Esophagus squamous epithelium (tissue), 5 donors: Measurements from ENCODE around the gene RNF215. TPM values are rescaled to one million over a fixed set of nuclear protein-coding genes. Genes with fewer than 3 reads are reported as not detected.

Source experiments
- DNase-seq: peaks from one replicate; lab custom pipeline; 2025; lab: John Stamatoyannopoulos, UW
- H3K27ac ChIP-seq, 4 donors: fragments of 200-600 bp; sonication (generic); one replicate each; pipeline ENCODE4 v1.5.1; 2016 to 2019; ENCODE audit warnings: mild to moderate bottlenecking in 1 of 4
- H3K27me3 ChIP-seq, 4 donors: fragments of 200-600 bp; sonication (generic); 1 replicate in 3 of 4; 2 replicates in 1 of 4; pipeline versions ENCODE4 v1.5.1 to v1.6.0; 2017 to 2021; ENCODE audit warnings: antibody characterized with exemption in 1 of 4
- H3K36me3 ChIP-seq, 3 donors: fragments of 200-600 bp; sonication (generic); one replicate each; pipeline ENCODE4 v1.5.1; 2016 to 2019
- H3K4me1 ChIP-seq, 3 donors: fragments of 200-600 bp; sonication (generic); one replicate each; pipeline ENCODE4 v1.5.1; 2017 to 2019
- H3K4me3 ChIP-seq, 4 donors: fragments of 200-600 bp; sonication (generic); 1 replicate in 3 of 4; 2 replicates in 1 of 4; pipeline ENCODE4 v1.5.1; 2016 to 2019; ENCODE audit warnings: mild to moderate bottlenecking in 2 of 4, moderate library complexity in 1 of 4
- H3K9me3 ChIP-seq, 3 donors: fragments of 200-600 bp; sonication (generic); one replicate each; pipeline ENCODE4 v1.5.1; 2016 to 2019
- POLR2A ChIP-seq, 4 donors: fragments of 450-650 bp; IDR thresholded peaks; one replicate each; pipeline ENCODE4 v1.6.1; 2017; ENCODE audit warnings: antibody characterized with exemption in 4 of 4, mild to moderate bottlenecking in 4 of 4, moderate library complexity in 3 of 4
- WGBS, 2 donors: methylation state at CpG; one replicate each; pipeline ENCODE4 v1.1.5; 2018; 5-methylcytosine and 5-hydroxymethylcytosine counted together
- intact Hi-C: fragments of 100-400 bp; cut with DNase I; formaldehyde crosslinking; loops from one replicate; pipeline ENCODE4 v1.15.0; 2022
- total RNA-seq, 4 donors: library from RNA; depleted of rRNA; stranded (reverse); fragments of >200 nt; gene quantifications; one replicate each; pipeline ENCODE4 v1.1.0, GENCODE V29; 2016
- TF ChIP-seq, protein P1 (sequence below), 6 experiments: fragments of 450-650 bp in 4 of 6; fragments of 200-600 bp in 2 of 6; sonication (generic) in 2 of 6; IDR thresholded peaks; one replicate each; pipeline ENCODE4 v1.5.1; 2016 to 2019; ENCODE audit warnings: antibody characterized with exemption in 6 of 6, mild to moderate bottlenecking in 4 of 6, moderate library complexity in 4 of 6
- donor health status: DM: yes; HTN: yes; CAD: no.

The RNF215 gene
- total RNA-seq, 4 donors from 2014 or later = 2.3 to 8.4 (median 3.9) TPM

DNA sequence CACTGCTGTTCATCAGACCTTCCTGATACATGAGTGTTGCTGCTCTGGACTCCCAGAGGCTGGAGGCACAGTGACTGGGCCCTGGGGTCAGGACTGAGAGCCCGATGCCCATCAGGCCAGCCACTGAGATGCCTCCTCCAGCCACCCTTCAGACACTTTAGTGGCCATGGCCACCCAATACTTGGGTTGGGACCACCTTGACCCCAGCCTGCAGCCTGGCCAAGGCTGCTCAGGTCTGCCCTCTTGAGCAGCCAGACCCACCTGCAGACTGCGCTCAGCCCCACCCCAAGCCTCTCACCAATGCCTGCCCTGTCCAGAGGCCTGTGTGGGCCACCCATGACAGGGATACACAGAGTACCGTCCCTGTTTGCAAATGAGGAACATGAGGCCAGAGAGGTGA, 4.2 kb downstream of the RNF215 start:
- TF ChIP-seq, protein P1, sequence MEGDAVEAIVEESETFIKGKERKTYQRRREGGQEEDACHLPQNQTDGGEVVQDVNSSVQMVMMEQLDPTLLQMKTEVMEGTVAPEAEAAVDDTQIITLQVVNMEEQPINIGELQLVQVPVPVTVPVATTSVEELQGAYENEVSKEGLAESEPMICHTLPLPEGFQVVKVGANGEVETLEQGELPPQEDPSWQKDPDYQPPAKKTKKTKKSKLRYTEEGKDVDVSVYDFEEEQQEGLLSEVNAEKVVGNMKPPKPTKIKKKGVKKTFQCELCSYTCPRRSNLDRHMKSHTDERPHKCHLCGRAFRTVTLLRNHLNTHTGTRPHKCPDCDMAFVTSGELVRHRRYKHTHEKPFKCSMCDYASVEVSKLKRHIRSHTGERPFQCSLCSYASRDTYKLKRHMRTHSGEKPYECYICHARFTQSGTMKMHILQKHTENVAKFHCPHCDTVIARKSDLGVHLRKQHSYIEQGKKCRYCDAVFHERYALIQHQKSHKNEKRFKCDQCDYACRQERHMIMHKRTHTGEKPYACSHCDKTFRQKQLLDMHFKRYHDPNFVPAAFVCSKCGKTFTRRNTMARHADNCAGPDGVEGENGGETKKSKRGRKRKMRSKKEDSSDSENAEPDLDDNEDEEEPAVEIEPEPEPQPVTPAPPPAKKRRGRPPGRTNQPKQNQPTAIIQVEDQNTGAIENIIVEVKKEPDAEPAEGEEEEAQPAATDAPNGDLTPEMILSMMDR (IDR thresholded peaks at IDR 0.05) = no peak
- TF ChIP-seq POLR2A (IDR thresholded peaks at IDR 0.05) = no peak
- no peak overlapping the region for H3K27ac ChIP-seq
- H3K36me3 ChIP-seq = peaks cover 0 to 56% (median 0%) of the 10 kb centered on the region in 3 donors
- WGBS, 2 donors = 42% methylated on average over 2 of the region's 3 CpGs; no CpG with 5 or more reads in 1 of the 2 donors
- intact Hi-C loops = loop anchor here (10.0 kb wide), 1 partner anchor 278 kb away; no protein-coding TSS in a partner anchor
- H3K9me3 ChIP-seq = no peaks in the 10 kb centered on the region
- DNase-seq = no peak
- peaks cover 12 to 19% (median 12%) of the 10 kb centered on the region in 3 donors for H3K4me1 ChIP-seq
- H3K27me3 ChIP-seq = no peaks in the 10 kb centered on the region
- H3K4me3 ChIP-seq = no peak overlapping the region

DNA sequence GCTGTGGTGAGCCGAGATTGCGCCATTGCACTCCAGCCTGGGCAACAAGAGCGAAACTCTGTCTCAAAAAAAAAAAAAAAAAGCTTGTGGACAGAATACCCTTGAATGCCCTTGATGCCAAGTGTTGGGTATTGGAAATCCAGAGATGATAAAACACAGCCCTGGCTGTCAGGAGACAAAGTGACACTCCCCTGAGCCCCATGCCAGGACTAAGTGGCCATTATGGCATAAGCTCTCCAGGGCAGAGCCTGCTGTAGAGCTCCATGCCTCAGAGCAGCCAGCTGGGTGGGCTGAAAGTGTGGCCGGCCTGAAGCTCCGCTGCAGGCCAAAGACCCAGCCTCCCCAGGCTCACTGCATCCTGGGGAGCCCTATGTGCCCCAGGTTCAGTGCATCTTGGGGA, 4.9 kb downstream of the RNF215 start:
- no peak overlapping the region for H3K27ac ChIP-seq
- no peak for DNase-seq
- no peaks in the 10 kb centered on the region for H3K27me3 ChIP-seq
- intact Hi-C loops = loop anchor here (10.0 kb wide), 1 partner anchor 278 kb away; no protein-coding TSS in a partner anchor
- TF ChIP-seq, protein P1 (IDR thresholded peaks at IDR 0.05) = no peak
- TF ChIP-seq POLR2A (IDR thresholded peaks at IDR 0.05) = no peak
- no peaks in the 10 kb centered on the region for H3K9me3 ChIP-seq
- 80 to 91% methylated on average over 1 to 5 of the region's 5 CpGs for WGBS, 2 donors
- H3K4me3 ChIP-seq = no peak overlapping the region
- H3K4me1 ChIP-seq = peaks cover 6 to 13% (median 9%) of the 10 kb centered on the region in 3 donors
- H3K36me3 ChIP-seq = peaks cover 0 to 62% (median 0%) of the 10 kb centered on the region in 3 donors

DNA sequence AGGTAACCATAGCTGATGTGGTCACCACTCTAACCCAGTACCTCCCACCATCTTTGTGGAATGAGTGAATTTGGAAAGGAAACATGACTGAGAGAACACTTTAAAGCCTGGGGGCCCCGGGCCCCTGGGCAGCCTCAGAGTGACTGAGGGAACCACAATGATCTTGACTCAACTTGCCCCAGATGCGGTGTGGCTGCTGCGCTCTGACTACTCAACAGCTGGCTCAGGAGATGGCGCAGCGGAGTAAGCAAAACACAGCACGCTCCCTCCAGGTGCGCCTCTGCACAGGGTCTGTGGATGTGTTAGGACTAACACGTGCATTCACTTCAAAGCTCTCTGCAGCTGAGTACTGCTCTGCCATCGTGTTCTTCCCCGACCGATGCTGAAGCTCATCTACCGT, 5.9 kb downstream of the RNF215 start:
- H3K4me1 ChIP-seq = peaks cover under 1 to 5% (median 4%) of the 10 kb centered on the region in 3 donors
- no peak for TF ChIP-seq POLR2A (IDR thresholded peaks at IDR 0.05)
- TF ChIP-seq, protein P1 (IDR thresholded peaks at IDR 0.05) = no peak
- intact Hi-C loops = loop anchor here (10.0 kb wide), 1 partner anchor 276 kb away; no protein-coding TSS in a partner anchor
- 71 to 79% methylated on average over 6 to 10 of the region's 12 CpGs for WGBS, 2 donors
- H3K27me3 ChIP-seq = no peaks in the 10 kb centered on the region
- H3K4me3 ChIP-seq = no peak overlapping the region
- no peak overlapping the region for H3K27ac ChIP-seq
- peaks cover 0 to 70% (median 0%) of the 10 kb centered on the region in 3 donors for H3K36me3 ChIP-seq
- no peaks in the 10 kb centered on the region for H3K9me3 ChIP-seq
- DNase-seq = no peak

DNA sequence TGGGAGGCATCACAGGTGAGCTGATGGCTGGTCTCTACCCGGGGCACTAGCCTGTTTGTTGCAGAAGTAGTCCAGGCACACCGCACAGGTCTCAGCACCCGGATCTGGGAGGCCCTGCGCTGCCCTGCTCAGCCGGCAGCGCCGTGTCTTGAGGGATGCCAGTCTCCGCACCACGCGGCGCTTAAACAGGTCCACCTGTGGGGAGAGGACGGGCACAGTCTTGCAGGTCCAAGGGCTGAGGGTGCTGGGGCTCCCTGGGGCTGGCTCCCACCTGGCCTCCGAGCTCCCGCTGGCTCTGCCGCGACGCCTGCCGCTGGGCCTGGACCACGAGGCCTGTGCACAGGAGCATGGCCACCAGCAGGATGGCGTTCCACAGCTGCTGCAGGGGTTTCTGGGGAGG, 7.2 kb downstream of the RNF215 start:
- H3K27me3 ChIP-seq = no peaks in the 10 kb centered on the region
- H3K4me3 ChIP-seq = no peak overlapping the region
- peaks cover 0 to 70% (median 0%) of the 10 kb centered on the region in 3 donors for H3K36me3 ChIP-seq
- DNase-seq = no peak
- no peak for TF ChIP-seq POLR2A (IDR thresholded peaks at IDR 0.05)
- TF ChIP-seq, protein P1 (IDR thresholded peaks at IDR 0.05) = no peak
- intact Hi-C loops = loop anchor here (10.0 kb wide), 1 partner anchor 275 kb away; no protein-coding TSS in a partner anchor
- no peaks in the 10 kb centered on the region for H3K4me1 ChIP-seq
- WGBS, 2 donors = 95 to 97% methylated on average over 7 to 15 of the region's 20 CpGs
- H3K9me3 ChIP-seq = no peaks in the 10 kb centered on the region
- no peak overlapping the region for H3K27ac ChIP-seq

DNA sequence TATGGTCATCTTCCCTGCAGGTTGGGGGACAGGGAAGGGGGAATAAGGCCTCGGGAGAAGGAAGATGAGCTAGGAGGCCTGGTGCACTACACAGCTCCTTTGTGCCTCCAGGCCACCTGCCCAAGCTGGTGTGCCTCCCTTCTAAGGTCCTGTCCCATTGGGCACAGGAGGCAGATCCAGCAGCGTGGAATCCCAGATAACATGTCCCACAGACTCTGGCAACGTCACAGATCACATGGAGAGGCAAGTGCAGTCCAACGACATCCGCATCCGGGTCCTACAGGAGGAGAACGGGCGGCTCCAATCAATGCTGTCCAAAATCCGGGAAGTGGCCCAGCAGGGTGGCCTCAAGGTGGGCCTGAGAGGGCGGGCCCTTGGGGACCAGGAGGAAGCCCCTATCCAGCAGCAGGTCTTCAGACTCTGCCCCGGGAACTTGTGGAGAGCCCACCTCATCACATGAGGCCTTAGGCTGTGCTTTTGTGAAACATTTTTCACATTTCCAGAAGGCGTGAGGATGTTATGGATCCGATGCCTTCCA, 11.8 kb downstream of the RNF215 start:
- Histone ChIP-seq H3K36me3 (peaks cover 0 to 28% (median 0%) of the 10 kb centered on the region in 3 donors), H3K27me3 (no peaks in the 10 kb centered on the region), H3K9me3 (no peaks in the 10 kb centered on the region), H3K27ac (no peak overlapping the region), H3K4me1 (no peaks in the 10 kb centered on the region), H3K4me3 (no peak overlapping the region)
- WGBS, 2 donors = 91 to 94% methylated on average over 3 to 5 of the region's 13 CpGs
- intact Hi-C loops = no loop called here
- DNase-seq = no peak
- TF ChIP-seq POLR2A (IDR thresholded peaks at IDR 0.05) = no peak
- TF ChIP-seq, protein P1 (IDR thresholded peaks at IDR 0.05) = no peak
